K562 (cell line): ENCODE results near the gene HOMEZ. TPM values are rescaled to one million over a fixed set of nuclear protein-coding genes. Genes with fewer than 3 reads are reported as not detected.
A peak's percentile ranks its signal among the peaks of the same experiment; 100 is the strongest.

Experiments
- ATAC-seq: fragments of 200-7000 bp; cut with Tn5 transposase; 3 replicates; pipeline ENCODE4 v1.9.1; 2020; ENCODE audit warnings: moderate library complexity
- BruUV-seq: library from RNA; stranded (reverse); fragments of 400-500 nt; replicated peaks from 2 replicates; lab custom pipeline; 2021; lab: Mats Ljungman, UMichigan
- CTCF ChIA-PET: fragments of 300-600 bp; formaldehyde crosslinking; extraction: SDS; loops from one replicate; lab custom pipeline; 2021; ENCODE audit warnings: low intra/inter-chr PET ratio; lab: Yijun Ruan, JAX
- POLR2A ChIA-PET: fragments of 300-600, 350-650 bp; sonication (Branson Sonifier 250); formaldehyde crosslinking; extraction: SDS; loops from one replicate; lab custom pipeline; 2021; ENCODE audit warnings: antibody characterized with exemption, inconsistent platforms; lab: Yijun Ruan, JAX
- DNase-seq, 4 experiments: peaks; one replicate each; pipeline versions ENCODE4 v3.0.0 to v3.0.0-alpha.2; 2011 to 2018; ENCODE audit warnings: low spot score in 3 of 4, mixed read lengths in 3 of 4; ENCODE audit errors: extremely low read depth in 1 of 4
- FAIRE-seq: peaks from 2 replicates; lab custom pipeline; 2011; peaks lifted over from hg19 to GRCh38; lab: Jason Lieb, UNC
- H2AFZ ChIP-seq: 2 replicates; pipeline ENCODE4 v1.6.0; 2011; ENCODE audit warnings: low read depth, low read length, control low read depth, inconsistent platforms
- H3K27ac ChIP-seq: fragments of 200-600 bp; 3 replicates; pipeline ENCODE4 v1.8.0; 2011; ENCODE audit warnings: low read depth, mild to moderate bottlenecking, control low read depth, inconsistent platforms, low read length, moderate library complexity, mixed read lengths; ENCODE audit errors: extremely low read depth
- H3K27me3 ChIP-seq, 2 experiments: fragments of 300-600 bp in 1 of 2; 2 replicates in 1 of 2; 3 replicates in 1 of 2; pipeline versions ENCODE4 v1.6.0 to v1.8.0; 2011; ENCODE audit warnings: inconsistent platforms in 2 of 2, low read length in 2 of 2, mild to moderate bottlenecking in 1 of 2, mixed read lengths in 1 of 2, moderate library complexity in 1 of 2; ENCODE audit not compliant: control insufficient read depth in 2 of 2, insufficient read depth in 2 of 2
- H3K36me3 ChIP-seq: fragments of 300-600 bp; 3 replicates; pipeline ENCODE4 v1.8.0; 2011; ENCODE audit warnings: mild to moderate bottlenecking, low read length, inconsistent platforms; ENCODE audit not compliant: control insufficient read depth, insufficient read depth
- H3K4me1 ChIP-seq, 2 experiments: fragments of 200-600 bp in 1 of 2; replicated peaks in 1 of 2; 2 replicates in 1 of 2; 3 replicates in 1 of 2; pipeline versions ENCODE4 v1.5.1 to v1.8.0; 2011; ENCODE audit warnings: inconsistent platforms in 2 of 2, low read length in 2 of 2, mild to moderate bottlenecking in 1 of 2, mixed read lengths in 1 of 2, moderate library complexity in 1 of 2; ENCODE audit not compliant: control insufficient read depth in 2 of 2, insufficient read depth in 2 of 2
- H3K4me2 ChIP-seq: 2 replicates; pipeline ENCODE4 v1.6.1; 2011; ENCODE audit warnings: low read length, control low read depth, inconsistent platforms, mixed read lengths; ENCODE audit not compliant: insufficient read depth
- H3K4me3 ChIP-seq: fragments of 200-600 bp; sonication (generic), shearing (Covaris generic); 2 replicates; pipeline ENCODE4 v1.5.1; 2016; ENCODE audit warnings: control low read depth, inconsistent platforms
- H3K79me2 ChIP-seq: fragments of 200-600 bp; 3 replicates; pipeline ENCODE4 v1.8.0; 2011; ENCODE audit warnings: low read length, inconsistent platforms; ENCODE audit not compliant: control insufficient read depth, insufficient read depth
- H3K9ac ChIP-seq, 2 experiments: 2 replicates each; pipeline versions ENCODE4 v1.6.0 to v1.6.1; 2011; ENCODE audit warnings: low read depth in 2 of 2, low read length in 2 of 2, control low read depth in 1 of 2, inconsistent platforms in 1 of 2, mild to moderate bottlenecking in 1 of 2, mixed read lengths in 1 of 2; ENCODE audit not compliant: insufficient read depth in 1 of 2
- H3K9me1 ChIP-seq: one replicate; pipeline ENCODE4 v1.6.0; 2011; ENCODE audit warnings: inconsistent platforms, mild to moderate bottlenecking, low read length, moderate library complexity; ENCODE audit not compliant: control insufficient read depth, insufficient read depth
- H3K9me3 ChIP-seq: replicated peaks from 2 replicates; pipeline ENCODE4 v1.5.1; 2011; ENCODE audit warnings: low read depth, low read length, inconsistent platforms; ENCODE audit not compliant: control insufficient read depth, insufficient read depth
- H4K20me1 ChIP-seq: replicated peaks from 2 replicates; pipeline ENCODE4 v1.6.1; 2011; ENCODE audit warnings: low read length, inconsistent platforms, mixed read lengths; ENCODE audit not compliant: control insufficient read depth, insufficient read depth
- CBFB ChIP-seq: sonication (generic); formaldehyde crosslinking; IDR thresholded peaks from 2 replicates; pipeline ENCODE4 v1.4.0; 2020; ENCODE audit warnings: mild to moderate bottlenecking, missing genetic modification reagents
- NFE2L1 ChIP-seq: fragments of 450-650 bp; IDR thresholded peaks from 2 replicates; pipeline ENCODE4 v1.6.1; 2016; ENCODE audit warnings: missing genetic modification characterization, low read depth, mild to moderate bottlenecking, missing compliant biosample characterization, moderate library complexity, borderline replicate concordance
- NR2F6 ChIP-seq: fragments of 450-650 bp; formaldehyde crosslinking; IDR thresholded peaks from 2 replicates; pipeline ENCODE4 v1.4.0; 2020; ENCODE audit warnings: mild to moderate bottlenecking
- RBM25 ChIP-seq: fragments of 200-400 bp; formaldehyde crosslinking; IDR thresholded peaks from 2 replicates; pipeline ENCODE4 v1.6.1; 2018; ENCODE audit warnings: low read length, low read depth, moderate library complexity; ENCODE audit not compliant: severe bottlenecking
- RNF2 ChIP-seq: sonication (generic); IDR thresholded peaks from 2 replicates; pipeline ENCODE4 v1.6.1; 2016
- SIN3A ChIP-seq, 2 experiments: fragments of 150-350 bp in 1 of 2; IDR thresholded peaks; 2 replicates each; pipeline ENCODE4 v1.6.1; 2011 to 2016; ENCODE audit warnings: borderline replicate concordance in 2 of 2, low read depth in 2 of 2, low read length in 2 of 2, mild to moderate bottlenecking in 2 of 2, moderate library complexity in 2 of 2; ENCODE audit not compliant: control insufficient read depth in 1 of 2
- SIN3B ChIP-seq: fragments of 450-650 bp; IDR thresholded peaks from 2 replicates; pipeline ENCODE4 v1.6.1; 2017; ENCODE audit warnings: low read depth, mild to moderate bottlenecking, moderate library complexity
- XRCC5 ChIP-seq: fragments of 200-400 bp; formaldehyde crosslinking; IDR thresholded peaks from 2 replicates; pipeline ENCODE4 v1.6.1; 2017; ENCODE audit warnings: low read depth, mild to moderate bottlenecking, low read length
- ZC3H11A ChIP-seq: IDR thresholded peaks from 2 replicates; pipeline ENCODE4 v1.6.1; 2012; ENCODE audit warnings: low read depth, low read length, improper control_type of control experiment
- ZKSCAN1 ChIP-seq: fragments of 150-350 bp; IDR thresholded peaks from 2 replicates; pipeline ENCODE4 v1.6.1; 2016; ENCODE audit warnings: low read depth, low read length
- WGBS: fragments of 100-300 bp; shearing (Covaris generic); methylation state at CpG from one replicate; pipeline ENCODE4 v1.1.6; 2016; ENCODE audit warnings: low coverage, mixed read lengths; ENCODE audit not compliant: insufficient coverage; ENCODE audit errors: missing lambda C conversion rate; 5-methylcytosine and 5-hydroxymethylcytosine counted together
- in situ Hi-C: fragments of 300-500 bp; cut with MboI; formaldehyde crosslinking; loops from 4 replicates; pipeline ENCODE4 v1.15.0; 2018; ENCODE audit warnings: inconsistent platforms, mixed read lengths
- intact Hi-C: fragments of 100-400 bp; cut with micrococcal nuclease; formaldehyde crosslinking; loops from 2 replicates; pipeline ENCODE4 v1.14.2; 2022
- polyA plus RNA-seq, 8 experiments: library from polyadenylated mRNA; depleted of rRNA in 4 of 8; stranded (reverse) in 5 of 8; unstranded in 3 of 8; fragments of >200 nt; fragmentation: Nextera tagmentation in 2 of 8; fragmentation: Illumina TruSeq in 1 of 8; extraction: Ambion mirVana in 2 of 8; extraction: Trizol in 1 of 8; gene quantifications; 2 replicates each; pipeline versions ENCODE4 v1.2.1 to v1.2.3, GENCODE V29; 2011 to 2014; ENCODE audit warnings: inconsistent platforms in 1 of 8, missing spikeins in 1 of 8
- total RNA-seq, 7 experiments: library from RNA; depleted of rRNA in 6 of 7; stranded (reverse); fragments of >200 nt in 6 of 7; fragmentation: Illumina TruSeq in 2 of 7; extraction: Trizol in 2 of 7; gene quantifications; 2 replicates each; pipeline versions ENCODE4 v1.2.1 to v1.2.3, GENCODE V29; 2011 to 2021; ENCODE audit warnings: low replicate concordance in 1 of 7

Gene HOMEZ
- total and polyA plus RNA-seq, 9 of the 15 experiments (the other 6 are each of a cell fraction or from before 2014, with no cell fraction given), result 3.0 to 30.2 (median 16.9) TPM

- TF ChIP-seq RBM25 (peak; percentile 99), SIN3A (IDR thresholded peaks at IDR 0.05; ENCODE audit: borderline replicate concordance in 2 of 2, control insufficient read depth in 1 of 2, low read depth in 2 of 2, low read length in 2 of 2) (peak in 1 of 2 experiments; percentile 48; a peak in 1 of 4 replicates), RNF2 (no peak), ZKSCAN1 (0 out of 2 replicates have a peak, but pooled peaks have one; percentile 50), ZC3H11A (no peak), NR2F6 (CRISPR knock-in tag) (no peak), NFE2L1 (no peak)
- TF ChIP-seq, all 486 proteins: peak for 100
Observed at GRCh38 chr14:23286020-23286901, at the start of gene HOMEZ (continued).

- H3K9ac ChIP-seq, result no peak overlapping the region
- ChIA-PET POLR2A (interaction anchor here (0.8 to 1.1 kb wide), 4 partner anchors 9 to 134 kb away, joined by 3 to 5 read pairs (median 3); partner anchors contain the start of gene NGDN), CTCF (no interaction called here)
- in situ Hi-C loops, result loop anchor here (5.0 kb wide), 1 partner anchor 593 kb away; no protein-coding TSS in a partner anchor
- H3K4me2 ChIP-seq, result no peak overlapping the region
- no peak overlapping the region for H3K4me3 ChIP-seq
- no peaks in the 10 kb centered on the region for H3K36me3 ChIP-seq
- no peak for FAIRE-seq
- BruUV-seq, result no TSS peak
- DNase-seq, result peak in 1 of 4 experiments; percentile 26
- peaks cover 0 to 4% of the 10 kb centered on the region in 2 experiments; a peak in 1 of 5 replicates for H3K27me3 ChIP-seq
- ATAC-seq, result no peak
- no peaks in the 10 kb centered on the region for H3K9me1 ChIP-seq
- H3K79me2 ChIP-seq, result no peaks in the 10 kb centered on the region
- H4K20me1 ChIP-seq, result no peaks in the 10 kb centered on the region
- WGBS, result 2% methylated on average over 5 of the region's 5 CpGs
- intact Hi-C loops, result no loop called here
- H3K9me3 ChIP-seq, result no peaks in the 10 kb centered on the region
- H2AFZ ChIP-seq, result no peak overlapping the region
- H3K4me1 ChIP-seq, result no peaks in the 10 kb centered on the region; a peak in 1 of 5 replicates
- no peak overlapping the region for H3K27ac ChIP-seq
- TF ChIP-seq SIN3B, result no peak
- no peak for TF ChIP-seq CBFB (CRISPR knock-in tag)
- TF ChIP-seq XRCC5, result no peak
Observed at GRCh38 chr14:23335623-23336022, 49.7 kb upstream of the HOMEZ start.
